GM23248 (cell line): ENCODE measurements around the gene CROCC2.

Experiments
- EZH2 ChIP-seq: fragments of 200-600 bp; sonication (generic); IDR thresholded peaks from 2 replicates; pipeline ENCODE4 v1.6.1; 2018; ENCODE audit warnings: antibody characterized with exemption, mild to moderate bottlenecking; ENCODE audit not compliant: insufficient read depth, poor library complexity, severe bottlenecking
- EZH2phosphoT487 ChIP-seq: fragments of 200-600 bp; sonication (generic); IDR thresholded peaks from 2 replicates; pipeline ENCODE4 v1.6.1; 2018; ENCODE audit warnings: antibody characterized with exemption, moderate library complexity, mild to moderate bottlenecking, low read depth; ENCODE audit not compliant: insufficient read depth

- TF ChIP-seq EZH2 = no peak
- TF ChIP-seq EZH2phosphoT487 = no peak
Measured at GRCh38 chr2:241029599-241030332, 123.6 kb downstream of the CROCC2 start.
